GM18519 (cell line): Measurements from ENCODE around the gene TRAF7.
"Not testable (repeated sequence)": the region's sequence is repeated elsewhere in the genome, so short reads cannot be mapped to it uniquely, and the experiment has no call there.

ENCODE experiments used
- ATAC-seq: cut with Tn5 transposase; IDR thresholded peaks from one replicate; pipeline ENCODE4 v1.9.1; 2021; ENCODE audit warnings: mild to moderate bottlenecking, moderate library complexity; ENCODE audit not compliant: unreplicated experiment, low FRiP score

Gene TRAF7

DNA sequence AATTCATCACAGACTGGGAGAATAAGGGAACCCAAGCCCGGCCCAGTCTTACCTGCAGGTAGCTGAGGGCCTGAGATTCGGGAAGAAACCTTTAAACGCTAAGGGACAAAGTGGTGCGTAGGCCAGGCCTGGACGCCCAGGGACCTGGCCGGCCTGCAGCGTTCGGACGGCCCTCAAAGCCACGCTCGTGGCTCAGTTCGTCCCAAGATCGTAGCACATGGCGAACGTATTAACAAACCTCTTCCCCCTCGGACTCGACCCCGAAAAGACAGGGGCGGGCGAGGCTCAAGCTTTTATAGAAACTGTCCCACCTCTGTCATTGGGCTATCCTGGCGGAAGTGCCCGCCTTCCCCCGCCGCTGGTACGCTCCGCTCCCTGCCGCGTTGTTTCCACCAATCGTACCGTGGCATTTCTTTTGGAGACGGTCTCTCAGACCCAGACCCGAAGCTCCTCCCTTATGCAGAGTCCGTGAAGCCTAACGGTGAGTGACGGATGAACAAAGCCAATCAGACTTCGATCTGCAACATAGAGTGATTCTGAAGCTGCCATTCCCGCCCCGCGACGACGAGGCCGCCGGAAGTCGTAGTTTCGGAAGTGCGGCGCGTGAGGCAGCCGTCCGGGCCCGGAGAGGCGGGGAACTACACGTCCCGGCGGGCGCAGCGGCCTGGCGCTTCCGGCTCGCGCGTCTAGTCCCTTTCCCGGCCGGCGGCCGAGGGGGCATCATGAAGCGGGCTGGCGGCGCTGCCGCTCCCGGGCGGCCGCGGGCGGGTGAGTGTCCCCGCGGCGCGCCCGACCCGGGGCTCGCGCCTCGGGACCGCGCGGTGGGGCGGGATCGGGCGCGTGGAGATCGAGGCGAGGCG, at the start of gene TRAF7:
Gene TRAF7, plus strand, starts transcription at position 692 of the 860 bp plus-strand sequence. CDS start 8,139 bp downstream, outside the sequence.
- peak; percentile 86 for ATAC-seq

DNA sequence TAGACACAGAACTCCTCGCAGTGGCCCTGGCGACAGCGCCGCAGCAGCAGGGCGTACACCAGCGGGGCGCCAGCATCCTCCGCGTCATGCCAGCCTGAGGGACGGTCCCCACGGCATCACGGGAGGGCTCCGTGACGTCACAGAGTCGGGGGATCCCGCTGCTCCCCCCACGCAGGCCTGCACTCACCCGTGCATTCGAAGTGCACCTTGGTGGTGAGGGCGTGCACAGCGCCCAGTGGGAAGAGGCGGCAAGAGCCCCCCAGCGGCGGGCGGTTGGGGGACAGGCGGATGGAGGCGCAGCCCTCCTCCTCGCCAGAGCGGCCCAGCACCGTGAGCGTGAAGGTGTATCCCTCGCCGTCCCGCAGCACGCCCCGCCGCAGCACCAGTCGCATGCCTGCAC, 49.4 kb upstream of the TRAF7 start:
- not testable (repeated sequence) for ATAC-seq

DNA sequence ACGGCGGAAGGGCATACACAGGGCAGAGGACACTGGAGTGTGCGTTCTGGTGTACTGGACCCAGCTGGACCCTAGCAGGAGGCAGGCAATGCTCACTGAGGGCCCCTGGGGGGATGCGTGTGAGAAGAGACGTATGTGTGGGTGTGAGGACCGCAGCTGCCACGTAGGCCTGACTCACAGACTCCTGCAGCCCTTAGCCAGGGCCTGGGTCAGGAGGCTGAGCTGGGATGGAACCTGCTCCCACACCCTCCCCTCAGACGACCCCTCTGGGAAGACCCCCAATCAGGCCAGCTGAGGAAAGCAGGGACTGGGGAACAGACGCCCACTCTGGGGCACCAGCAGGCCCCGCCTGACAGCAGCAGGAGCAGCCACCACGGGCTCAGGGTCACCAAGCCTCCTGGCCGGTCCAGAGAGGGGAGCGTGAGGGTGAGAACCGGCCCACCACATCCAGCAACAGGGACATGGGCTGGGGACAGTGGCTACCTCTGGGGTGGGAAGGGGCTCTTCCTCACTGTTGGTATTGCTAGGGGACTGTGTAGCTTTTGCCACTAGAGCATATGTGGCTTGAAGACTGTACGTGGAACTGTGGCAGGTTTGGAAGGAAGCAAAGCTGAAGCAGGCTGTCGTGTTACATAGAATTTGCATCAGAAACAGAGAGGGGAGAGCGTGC, 48.3 kb upstream of the TRAF7 start:
- not testable (repeated sequence) for ATAC-seq

DNA sequence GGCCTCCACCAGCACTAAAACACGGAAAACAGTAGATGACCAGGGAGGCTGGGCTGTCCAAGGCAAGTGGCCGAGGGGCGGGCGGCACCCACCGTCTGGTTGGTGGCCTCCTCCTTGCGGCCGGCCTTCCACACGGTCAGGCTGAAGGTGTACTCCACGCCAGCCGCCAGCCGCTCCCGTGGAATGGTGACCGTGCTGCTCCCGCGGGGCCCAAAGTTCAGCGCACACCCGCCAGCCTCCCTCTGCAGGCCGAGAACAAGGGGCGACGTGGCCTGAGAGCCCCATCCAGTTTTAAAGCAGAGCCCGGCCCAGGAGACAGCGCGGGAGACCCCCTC, 47.8 kb upstream of the TRAF7 start:
- not testable (repeated sequence) for ATAC-seq

DNA sequence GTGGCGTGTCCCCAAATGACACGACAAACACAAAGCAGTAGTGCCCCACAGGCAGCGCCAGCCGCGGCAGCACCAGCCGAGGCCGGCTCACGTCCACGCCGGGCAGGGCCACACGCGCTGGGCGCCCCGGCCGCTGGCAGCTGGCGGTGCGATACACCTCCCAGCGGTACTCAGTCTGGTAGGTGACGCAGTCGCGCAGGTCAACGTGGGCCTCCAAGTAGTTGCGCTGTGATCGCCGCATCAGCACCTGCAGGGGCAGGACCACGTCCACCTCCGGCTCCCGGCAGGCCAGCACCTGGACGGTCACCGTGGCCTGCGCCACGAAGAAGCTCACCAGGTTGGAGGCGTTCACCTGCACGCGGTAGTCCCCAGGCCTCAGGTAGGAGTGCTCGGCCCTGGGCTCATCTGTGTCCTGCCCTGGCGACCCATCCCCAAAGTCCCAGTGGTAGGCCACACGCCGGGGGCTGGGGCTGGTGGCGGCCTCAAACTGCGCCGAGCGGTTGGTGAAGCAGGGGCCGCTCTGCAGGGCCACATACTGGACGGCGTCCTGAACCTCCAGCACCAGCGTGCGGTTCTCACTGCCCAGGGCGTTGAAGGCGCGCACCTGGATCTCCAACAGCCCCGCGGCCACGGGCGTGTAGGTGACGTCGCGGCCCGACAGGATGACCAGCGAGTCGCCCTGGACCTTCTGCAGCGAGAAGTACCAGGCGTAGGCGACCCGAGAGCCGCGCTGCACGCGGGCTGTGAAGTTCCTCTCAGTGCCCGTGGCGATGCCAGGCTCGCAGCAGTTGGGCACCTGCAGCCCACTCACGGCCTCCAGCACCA, 46.9 kb upstream of the TRAF7 start:
- not testable (repeated sequence) for ATAC-seq

DNA sequence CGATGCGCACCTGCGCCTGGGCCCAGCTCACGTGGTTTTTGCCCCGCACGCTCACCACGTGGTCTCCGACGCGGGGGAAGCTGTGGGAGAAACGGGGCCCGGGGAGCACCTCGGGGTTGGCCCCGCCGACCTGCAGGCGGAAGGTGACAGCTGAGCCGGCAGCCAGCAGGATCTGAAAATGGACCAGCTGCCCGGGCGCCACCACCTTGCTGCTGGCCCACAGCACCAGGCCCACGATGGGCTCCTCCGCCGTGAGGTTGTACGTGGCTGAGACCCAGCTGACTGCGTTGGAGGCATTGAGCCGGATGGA, 46.4 kb upstream of the TRAF7 start:
- not testable (repeated sequence) for ATAC-seq

DNA sequence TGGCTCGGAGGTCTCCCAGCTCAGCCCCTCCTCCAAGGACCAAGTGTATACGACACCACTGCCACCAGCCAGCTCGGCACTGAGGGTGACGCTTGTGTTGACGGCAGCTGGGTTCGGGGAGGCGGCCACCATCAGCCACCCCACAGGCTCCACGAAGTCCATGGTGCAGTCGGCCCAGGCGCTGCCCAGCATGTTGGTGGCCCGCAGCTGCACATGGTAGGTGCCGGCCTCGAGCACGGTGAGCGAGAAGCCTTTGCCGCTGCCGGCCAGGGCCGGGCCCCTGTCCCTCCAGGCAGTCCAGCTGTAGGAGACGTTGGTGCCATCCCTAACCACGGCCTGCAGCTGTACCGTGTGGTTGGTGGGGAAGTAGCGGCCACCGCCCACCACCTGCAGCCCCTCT, 45.7 kb upstream of the TRAF7 start:
- ATAC-seq = not testable (repeated sequence)

DNA sequence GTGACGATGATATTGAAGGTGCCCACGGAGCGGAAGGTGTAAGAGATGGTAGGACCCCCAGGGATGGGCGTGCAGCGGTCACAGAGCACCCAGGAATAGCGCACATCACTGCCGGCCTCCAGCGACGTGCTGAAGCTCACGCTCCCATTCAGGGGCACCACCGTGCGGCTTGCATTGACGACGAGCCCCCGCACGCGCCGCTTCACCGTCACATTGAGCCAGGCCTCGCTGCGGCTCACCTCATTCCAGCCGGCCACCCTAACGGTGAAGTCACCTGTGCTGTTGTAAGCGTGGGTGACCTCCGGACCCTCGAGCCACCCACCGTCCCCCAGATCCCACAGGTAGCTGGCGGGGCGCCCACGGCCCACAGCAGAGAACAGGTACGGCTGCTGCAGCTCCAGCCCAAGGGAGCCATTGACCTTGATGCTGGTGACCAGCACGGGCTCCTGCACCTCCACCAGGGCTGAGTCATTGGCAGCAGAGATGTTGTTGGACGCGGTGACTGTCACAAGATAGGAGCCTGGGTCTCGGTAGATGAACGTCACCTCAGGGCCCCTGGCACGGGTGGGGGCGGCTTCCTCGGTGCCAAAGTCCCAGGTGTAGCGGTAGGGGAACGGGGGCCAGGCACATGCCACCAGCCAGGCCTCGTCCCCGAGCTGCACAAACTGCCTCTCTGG, 45.1 kb upstream of the TRAF7 start:
- ATAC-seq = not testable (repeated sequence)

DNA sequence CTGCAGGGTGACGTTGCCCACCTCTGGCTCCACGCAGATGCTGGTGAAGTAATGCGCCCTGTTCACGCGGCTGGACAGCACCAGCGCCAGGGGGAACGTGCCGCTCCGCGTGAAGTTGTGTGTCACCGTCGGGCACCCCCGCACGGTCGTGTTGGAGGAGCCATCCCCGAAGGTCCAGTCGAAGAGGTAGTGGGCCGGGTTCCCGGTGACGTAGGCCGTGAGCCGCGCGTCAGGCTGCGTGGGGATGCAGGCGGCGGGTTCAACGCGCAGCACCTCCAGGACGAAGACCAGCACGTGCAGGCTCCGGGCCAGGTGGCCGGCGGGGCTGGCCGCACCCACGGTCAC, 44.6 kb upstream of the TRAF7 start:
- not testable (repeated sequence) for ATAC-seq

DNA sequence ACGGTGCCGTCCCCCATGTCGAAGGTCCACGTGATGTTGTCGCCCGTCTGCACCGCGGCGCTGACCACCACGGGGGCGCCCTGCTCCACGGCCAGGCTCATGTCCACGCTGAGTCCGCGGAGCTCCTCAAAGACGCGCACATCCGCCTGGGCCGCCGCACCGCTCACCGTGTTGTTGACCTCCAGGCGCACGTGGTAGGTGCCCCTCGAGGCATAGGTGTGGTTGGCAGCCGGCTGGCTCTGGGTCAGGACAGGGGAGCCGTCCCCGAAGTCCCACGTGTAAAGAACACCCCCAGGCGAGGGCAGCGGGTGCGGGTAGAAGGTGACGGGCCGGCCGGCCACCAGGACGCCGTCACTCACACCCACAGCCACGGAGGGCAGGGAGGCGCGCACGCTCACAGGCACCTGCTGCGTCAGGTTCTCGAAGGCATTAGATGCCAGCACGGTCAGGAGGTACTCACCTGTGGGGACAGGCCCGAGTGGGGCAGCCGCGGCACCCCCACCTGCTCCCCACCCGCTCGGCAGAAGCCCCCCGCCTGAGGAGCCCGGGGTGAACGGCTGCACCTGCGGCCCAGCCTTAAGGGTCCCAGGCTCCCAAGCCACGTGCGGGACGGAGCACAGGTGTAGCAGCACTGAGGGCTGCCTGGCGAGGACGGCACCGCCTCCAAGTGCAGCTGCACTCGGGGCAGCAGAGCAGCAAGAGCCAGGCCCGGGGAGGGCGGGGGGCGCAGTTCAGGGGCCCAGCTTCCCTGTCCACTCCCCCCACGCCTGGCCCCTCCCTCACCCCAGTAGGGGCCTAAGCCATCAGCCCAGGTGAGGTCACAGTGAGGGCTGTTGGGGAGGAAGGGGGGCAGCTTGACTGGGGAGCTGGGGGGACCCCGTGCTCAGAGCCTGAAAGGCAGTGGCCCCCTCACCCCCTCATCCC, 43.9 kb upstream of the TRAF7 start:
- not testable (repeated sequence) for ATAC-seq

DNA sequence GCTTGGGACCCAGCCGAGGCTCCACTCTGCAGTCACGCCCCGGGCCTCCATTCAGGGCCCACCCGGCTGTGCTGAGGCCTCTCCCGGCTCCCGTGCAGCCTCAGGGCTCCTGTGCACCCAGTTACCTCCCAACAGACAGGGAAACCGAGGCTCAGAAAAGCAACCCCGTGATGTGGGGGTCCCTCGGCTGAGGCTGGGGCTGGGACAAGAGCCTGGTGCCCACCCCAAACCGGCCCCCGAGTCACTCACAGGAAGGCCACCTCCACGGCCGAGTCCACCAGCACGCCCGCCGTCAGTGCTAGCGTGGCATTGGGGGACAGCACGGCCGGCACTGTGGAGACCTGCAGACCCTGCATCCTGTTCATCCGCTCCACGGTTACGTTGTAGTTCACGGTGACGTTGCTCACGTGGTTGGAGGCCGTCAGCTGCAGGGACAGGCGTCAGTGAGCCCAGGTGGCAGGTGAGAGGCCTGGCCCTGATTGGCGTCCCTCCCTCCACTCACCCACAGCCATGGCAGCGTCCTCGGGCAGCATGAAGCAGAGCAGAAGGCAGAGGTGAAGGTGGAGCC, 43.0 kb upstream of the TRAF7 start:
- ATAC-seq = not testable (repeated sequence)

DNA sequence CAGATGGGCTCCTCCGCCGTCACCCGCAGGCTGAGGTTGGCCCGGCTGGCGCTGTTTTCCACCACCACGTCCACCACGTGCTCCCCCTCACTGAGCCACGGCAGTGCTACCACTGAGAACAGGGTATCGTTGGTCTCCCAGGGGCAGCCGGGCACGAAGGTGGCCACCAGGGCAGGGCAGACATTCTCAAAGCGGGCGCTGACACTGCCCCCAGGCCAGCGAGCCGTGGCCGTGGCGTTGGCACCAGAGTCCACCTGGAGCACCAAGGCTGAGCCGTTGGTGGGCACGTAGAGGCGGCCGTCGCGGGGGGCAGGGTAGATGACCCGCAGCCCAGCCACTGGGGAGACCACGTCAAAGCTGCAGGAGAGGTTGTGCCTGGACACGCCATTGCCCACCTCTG, 41.4 kb upstream of the TRAF7 start:
- not testable (repeated sequence) for ATAC-seq

DNA sequence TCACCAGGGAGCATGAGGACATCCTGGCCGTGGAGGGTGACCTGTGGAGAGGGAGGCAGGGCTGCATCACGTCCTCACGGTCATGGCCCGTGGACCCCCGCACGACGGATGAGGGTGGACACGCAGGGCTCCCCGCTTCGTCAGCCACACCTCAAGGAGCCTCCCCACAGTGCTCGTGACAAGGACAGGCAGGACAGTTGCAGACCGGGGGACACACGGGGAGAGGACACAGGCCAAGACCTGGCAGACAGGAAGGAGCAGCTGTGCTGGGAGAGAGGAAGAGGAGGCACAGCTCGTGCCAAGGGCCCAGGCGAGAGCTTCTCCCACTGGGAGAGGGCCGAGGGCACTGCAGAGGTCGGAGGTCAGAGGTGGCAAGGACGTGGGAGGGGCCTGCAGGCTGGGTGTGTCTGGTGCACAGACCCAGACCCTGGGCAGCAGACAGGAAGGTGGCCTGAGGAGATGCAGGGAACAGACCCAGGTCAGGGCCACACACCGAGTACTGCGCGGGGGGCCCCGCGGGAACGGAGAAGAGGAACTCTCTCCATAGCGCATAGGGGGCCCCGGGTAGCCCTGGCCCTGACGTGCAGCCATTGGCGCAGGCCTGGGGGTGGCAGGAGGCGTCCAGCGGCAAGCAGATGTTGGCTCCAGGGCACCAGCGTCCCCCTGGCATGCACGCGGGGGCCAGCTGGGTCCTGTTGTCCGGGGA, 40.5 kb upstream of the TRAF7 start:
- ATAC-seq = not testable (repeated sequence)

DNA sequence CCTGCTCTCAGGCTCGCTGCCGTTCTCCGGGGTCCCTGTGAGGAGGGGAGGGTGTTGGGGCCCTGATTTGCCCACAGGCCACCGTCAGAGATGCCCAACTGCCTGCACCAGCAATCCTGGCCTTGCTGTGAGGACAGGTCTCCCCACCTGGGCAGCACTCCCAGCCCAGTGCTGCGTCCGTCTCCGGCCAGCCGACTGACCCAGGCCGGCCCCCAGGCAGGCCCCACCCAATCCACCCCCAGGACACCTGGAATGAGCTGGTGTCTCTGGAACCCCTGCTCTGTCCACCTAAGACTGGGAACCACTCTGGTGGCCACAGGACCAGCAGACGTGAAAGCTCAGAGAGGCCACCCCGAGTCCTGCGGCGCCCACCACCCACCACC, 40.0 kb upstream of the TRAF7 start:
- ATAC-seq = no peak

DNA sequence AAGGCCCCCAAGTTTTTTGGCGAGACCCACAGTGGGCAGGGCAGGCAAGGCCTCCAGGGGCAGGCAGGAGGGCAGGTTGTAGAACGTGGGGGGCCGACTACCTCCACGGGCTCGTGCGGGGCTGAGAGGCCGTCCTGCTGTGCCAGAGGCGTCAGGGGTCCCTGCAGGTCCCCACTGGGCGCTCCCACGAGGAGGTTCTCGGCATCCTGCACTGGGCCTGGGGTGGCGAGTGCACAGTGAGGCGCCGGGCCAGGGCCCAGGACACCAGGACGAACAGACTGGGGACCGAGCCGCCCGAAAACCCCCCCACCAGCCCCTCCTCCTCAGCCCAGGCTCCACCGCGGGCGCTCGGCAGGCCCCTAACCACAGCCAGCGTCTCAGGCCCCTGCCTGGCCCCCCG, 39.2 kb upstream of the TRAF7 start:
- ATAC-seq = not testable (repeated sequence)

DNA sequence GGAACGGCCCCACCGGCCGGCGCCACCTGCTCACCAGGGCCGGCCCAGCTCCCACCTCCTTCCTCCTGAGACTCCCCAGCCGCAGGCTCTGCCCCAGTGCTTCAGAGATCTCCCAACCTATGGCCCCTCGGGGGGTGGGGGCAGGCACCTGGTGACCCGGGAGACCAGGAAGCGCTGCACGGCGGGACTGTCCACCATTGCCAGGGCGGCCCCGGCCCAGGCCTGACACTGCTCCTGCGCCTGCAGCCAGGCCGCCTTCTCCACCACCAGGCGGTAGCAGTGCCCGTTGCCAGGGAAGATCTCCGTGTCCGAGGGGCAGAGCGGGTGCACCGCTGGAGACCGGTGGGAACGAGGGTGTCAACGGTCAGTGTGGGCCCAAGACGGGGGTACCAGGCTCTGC, 38.2 kb upstream of the TRAF7 start:
- ATAC-seq = not testable (repeated sequence)

DNA sequence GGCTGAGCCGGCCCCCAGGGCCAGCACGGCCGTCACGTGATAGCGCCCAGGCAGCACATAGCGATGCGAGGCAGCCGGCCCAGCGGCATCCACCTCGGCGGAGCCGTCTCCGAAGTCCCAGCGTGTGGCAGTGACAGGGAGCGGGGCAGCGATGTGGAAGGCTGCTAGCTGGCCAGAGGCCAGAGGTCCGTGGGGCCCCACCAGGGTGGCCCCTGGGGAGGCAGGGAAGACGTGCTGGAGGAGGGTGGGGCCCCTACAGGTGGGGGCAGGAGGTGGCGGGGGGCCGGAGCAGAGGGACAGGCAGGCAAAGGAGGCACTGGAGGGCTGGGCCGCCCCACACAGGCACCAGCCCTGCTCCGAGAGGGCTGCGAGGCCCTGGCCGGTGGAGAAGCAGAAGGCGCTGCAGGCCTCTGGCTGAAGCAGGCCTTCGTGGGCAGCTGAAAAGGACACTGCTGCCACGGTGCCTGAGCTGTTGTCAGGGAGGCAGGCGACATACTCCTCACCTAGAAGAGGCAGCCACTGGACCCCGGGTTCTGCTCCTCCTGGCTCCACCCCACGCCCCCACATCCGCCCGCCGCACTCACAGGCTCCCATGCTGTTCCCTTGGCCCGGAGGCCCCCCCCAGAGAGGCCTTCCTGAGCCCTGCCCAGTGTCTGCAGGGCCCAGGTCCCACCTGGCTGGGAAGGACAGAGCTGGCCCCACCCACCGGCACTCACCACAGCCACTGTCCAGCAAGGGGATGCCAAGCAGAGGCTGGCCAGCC, 37.4 kb upstream of the TRAF7 start:
- ATAC-seq = not testable (repeated sequence)

DNA sequence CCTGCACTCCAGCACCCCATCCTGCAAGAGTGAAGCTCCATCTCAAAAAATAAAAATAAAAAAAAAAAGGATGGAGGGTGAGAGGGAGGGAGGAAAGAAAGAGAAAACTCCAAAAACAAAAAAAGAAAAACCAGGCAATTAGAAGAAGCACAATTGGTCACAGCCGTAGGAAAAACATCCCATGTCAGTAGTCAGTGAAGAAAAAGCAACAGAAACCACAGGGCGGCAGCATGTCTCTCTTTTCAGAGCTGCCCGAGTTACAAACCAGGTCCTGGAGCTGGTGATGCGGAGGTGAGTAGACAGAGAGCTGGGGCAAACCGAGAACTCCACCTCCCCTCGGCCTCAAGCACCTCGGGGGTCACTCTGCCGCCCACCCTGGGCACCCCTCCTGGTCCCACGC, 34.3 kb upstream of the TRAF7 start:
- not testable (repeated sequence) for ATAC-seq
